AG04450 (cell line): ENCODE results near the gene NOL4L. TPM values are rescaled to one million over a fixed set of nuclear protein-coding genes. Genes with fewer than 3 reads are reported as not detected.

Experiments
- CTCF ChIA-PET: fragments of 300-600, 350-600 bp; formaldehyde crosslinking; extraction: SDS; loops from one replicate; lab custom pipeline; 2022; ENCODE audit warnings: antibody characterized with exemption, inconsistent platforms; lab: Charles Lee
- POLR2A ChIA-PET: fragments of 350-600 bp; formaldehyde crosslinking; extraction: SDS; loops from one replicate; lab custom pipeline; 2021; ENCODE audit warnings: antibody characterized with exemption, inconsistent platforms; lab: Yijun Ruan, JAX
- DNase-seq: peaks from one replicate; pipeline ENCODE4 v3.0.0-alpha.2; 2011; ENCODE audit warnings: low read depth, low spot score
- H3K27ac ChIP-seq: one replicate; pipeline ENCODE4 v1.5.1; 2012; ENCODE audit warnings: low read depth, low read length, control low read depth
- H3K27me3 ChIP-seq: one replicate; pipeline ENCODE4 v1.6.0; 2012; ENCODE audit warnings: low read length; ENCODE audit not compliant: control insufficient read depth, insufficient read depth
- H3K4me3 ChIP-seq: 2 replicates; pipeline ENCODE4 v1.5.1; 2011; ENCODE audit warnings: mild to moderate bottlenecking, low read depth, low read length, control low read depth
- H3K9me3 ChIP-seq: 2 replicates; pipeline ENCODE4 v1.5.1; 2012; ENCODE audit warnings: low read length; ENCODE audit not compliant: control insufficient read depth, insufficient read depth
- CTCF ChIP-seq: IDR thresholded peaks from 2 replicates; pipeline ENCODE4 v1.5.1; 2011; ENCODE audit warnings: low read depth, low read length, control low read depth, inconsistent platforms
- polyA plus RNA-seq: library from polyadenylated mRNA; depleted of rRNA; stranded (reverse); fragments of >200 nt; gene quantifications from 2 replicates; pipeline ENCODE4 v1.2.3, GENCODE V29; 2011

Gene NOL4L
- polyA plus RNA-seq, 1 experiment = 6.7 TPM

- TF ChIP-seq CTCF = no peak
- CTCF ChIA-PET = interaction anchor here (0.7 kb wide), 1 partner anchor 33 kb away, joined by 4 read pairs; no protein-coding TSS in a partner anchor
- POLR2A ChIA-PET = no interaction called here
- no peak overlapping the region for H3K4me3 ChIP-seq
- H3K9me3 ChIP-seq = no peaks in the 10 kb centered on the region; the same call in 1 of the 2 replicates
- no peak for DNase-seq
- no peak overlapping the region for H3K27ac ChIP-seq
- peaks cover 44% of the 10 kb centered on the region for H3K27me3 ChIP-seq
These were observed 18.1 kb upstream of the NOL4L start for GRCh38 chr20:32603046-32603726.

DNA sequence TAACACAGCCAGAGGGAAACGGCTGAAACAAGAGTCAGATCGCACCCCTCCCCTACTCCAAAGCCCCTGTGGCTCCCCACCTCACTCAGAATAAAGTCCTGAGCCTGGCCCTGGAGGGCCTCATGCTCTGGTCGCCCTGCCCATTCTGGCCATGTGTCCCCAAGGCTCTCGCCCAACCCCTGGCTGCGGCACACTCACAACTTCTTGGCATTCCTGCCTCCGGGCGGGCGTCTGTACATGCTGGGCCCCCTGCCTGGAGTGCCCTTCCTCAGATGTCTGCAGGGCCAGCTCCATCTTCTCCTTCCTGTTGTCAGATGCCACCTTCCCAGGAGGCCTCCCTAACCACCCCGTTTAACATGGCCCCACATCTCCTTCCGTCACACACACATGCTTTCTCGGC is 17.1 kb upstream of the NOL4L start:
- DNase-seq = no peak
- POLR2A ChIA-PET = no interaction called here
- no peak for TF ChIP-seq CTCF
- H3K4me3 ChIP-seq = no peak overlapping the region
- H3K27me3 ChIP-seq = peaks cover 35% of the 10 kb centered on the region
- no peak overlapping the region for H3K27ac ChIP-seq
- CTCF ChIA-PET = no interaction called here
- no peaks in the 10 kb centered on the region; the same call in 1 of the 2 replicates for H3K9me3 ChIP-seq

DNA sequence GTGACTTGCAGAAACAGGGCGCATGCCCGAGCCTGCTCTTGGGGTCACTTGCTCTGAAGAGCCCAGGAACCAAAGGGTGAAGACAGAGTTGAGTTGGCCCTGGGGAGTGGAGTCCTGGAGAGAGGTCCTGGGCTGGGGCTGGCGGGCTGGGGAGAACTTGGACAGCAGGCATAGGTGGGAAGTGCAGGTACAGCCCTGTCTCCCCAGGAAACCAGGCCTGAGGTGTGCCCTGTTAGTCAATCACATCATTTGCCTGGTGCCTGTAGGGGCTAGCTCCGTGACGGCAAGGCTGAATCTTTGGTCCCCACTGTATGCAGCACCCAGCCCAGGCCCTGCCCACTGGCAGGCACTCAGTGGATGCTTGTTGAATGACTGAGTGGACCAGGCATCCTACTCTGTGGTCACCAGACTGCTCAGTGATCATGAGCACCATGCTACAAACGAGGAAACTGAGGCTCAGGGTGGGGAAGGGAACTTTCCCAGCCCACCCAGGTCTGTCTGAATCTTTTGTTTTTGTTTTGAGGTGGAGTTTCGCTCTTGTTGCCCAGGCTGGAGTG is 15.6 kb upstream of the NOL4L start:
- no peak overlapping the region for H3K4me3 ChIP-seq
- H3K27ac ChIP-seq = no peak overlapping the region
- no peak for TF ChIP-seq CTCF
- no peak for DNase-seq
- ChIA-PET CTCF (no interaction called here), POLR2A (no interaction called here)
- no peaks in the 10 kb centered on the region; the same call in 1 of the 2 replicates for H3K9me3 ChIP-seq
- peaks cover 30% of the 10 kb centered on the region for H3K27me3 ChIP-seq

GRCh38 chr20:32599783-32600340 is 14.7 kb upstream of the NOL4L start:
- H3K27ac ChIP-seq = no peak overlapping the region
- ChIA-PET POLR2A (no interaction called here), CTCF (no interaction called here)
- peaks cover 21% of the 10 kb centered on the region for H3K27me3 ChIP-seq
- H3K4me3 ChIP-seq = no peak overlapping the region
- TF ChIP-seq CTCF = no peak
- H3K9me3 ChIP-seq = no peaks in the 10 kb centered on the region; the same call in 1 of the 2 replicates
- DNase-seq = no peak

- no peak overlapping the region for H3K4me3 ChIP-seq
- H3K27ac ChIP-seq = no peak overlapping the region
- H3K9me3 ChIP-seq = no peaks in the 10 kb centered on the region; the same call in 1 of the 2 replicates
- H3K27me3 ChIP-seq = peaks cover 11% of the 10 kb centered on the region
- POLR2A ChIA-PET = no interaction called here
- CTCF ChIA-PET = no interaction called here
- DNase-seq = no peak
- no peak for TF ChIP-seq CTCF
These were observed 13.5 kb upstream of the NOL4L start for GRCh38 chr20:32598606-32599005.
